Uterus (tissue), 2 donors: ENCODE results near the gene TRO.

Experiments used
- POLR2A ChIP-seq, 2 donors: fragments of 450-650 bp; IDR thresholded peaks; one replicate each; pipeline ENCODE4 v1.6.1; 2016; ENCODE audit warnings: antibody characterized with exemption in 2 of 2, mild to moderate bottlenecking in 1 of 2, moderate library complexity in 1 of 2
- TF ChIP-seq, protein P1 (sequence below), 4 experiments: fragments of 200-600 bp in 2 of 4; fragments of 450-650 bp in 2 of 4; sonication (generic) in 2 of 4; IDR thresholded peaks; one replicate each; pipeline ENCODE4 v1.5.1; 2016 to 2019; ENCODE audit warnings: antibody characterized with exemption in 4 of 4, mild to moderate bottlenecking in 2 of 4, moderate library complexity in 1 of 4

DNA sequence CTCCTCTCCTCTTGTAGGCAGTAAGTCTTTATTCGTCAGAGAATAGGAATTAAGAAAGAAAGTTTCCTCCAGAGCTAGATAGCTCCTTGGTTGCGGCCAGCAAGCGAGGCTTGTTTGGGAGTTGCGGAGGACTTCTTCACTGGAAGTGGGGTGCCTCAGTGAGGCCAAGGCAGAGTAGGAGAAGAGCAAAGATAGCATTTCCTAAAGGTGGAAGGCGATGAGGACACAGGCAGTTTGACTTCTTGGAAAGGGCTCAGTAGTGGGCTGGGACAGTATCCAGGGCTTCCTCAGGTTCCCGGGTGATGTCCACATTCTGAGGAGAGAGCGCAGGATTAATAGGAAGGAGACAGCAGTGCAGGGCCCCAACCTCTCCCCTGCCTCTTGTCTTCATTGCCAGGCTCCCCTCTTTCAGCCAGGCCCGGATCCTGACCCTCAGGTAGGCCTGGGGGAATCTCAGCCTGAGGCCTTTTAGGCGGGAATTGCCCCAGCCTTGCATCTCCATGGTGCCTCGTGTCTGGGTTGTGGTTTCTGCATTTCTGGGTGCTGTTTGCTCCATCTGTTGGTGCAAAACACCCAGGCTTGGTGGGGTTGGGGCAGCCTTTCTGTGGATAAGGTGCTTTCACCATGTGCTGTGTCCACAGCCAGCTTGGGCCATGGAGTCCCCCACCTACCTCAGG lies 12.7 kb downstream of the TRO start:
- TF ChIP-seq, protein P1, sequence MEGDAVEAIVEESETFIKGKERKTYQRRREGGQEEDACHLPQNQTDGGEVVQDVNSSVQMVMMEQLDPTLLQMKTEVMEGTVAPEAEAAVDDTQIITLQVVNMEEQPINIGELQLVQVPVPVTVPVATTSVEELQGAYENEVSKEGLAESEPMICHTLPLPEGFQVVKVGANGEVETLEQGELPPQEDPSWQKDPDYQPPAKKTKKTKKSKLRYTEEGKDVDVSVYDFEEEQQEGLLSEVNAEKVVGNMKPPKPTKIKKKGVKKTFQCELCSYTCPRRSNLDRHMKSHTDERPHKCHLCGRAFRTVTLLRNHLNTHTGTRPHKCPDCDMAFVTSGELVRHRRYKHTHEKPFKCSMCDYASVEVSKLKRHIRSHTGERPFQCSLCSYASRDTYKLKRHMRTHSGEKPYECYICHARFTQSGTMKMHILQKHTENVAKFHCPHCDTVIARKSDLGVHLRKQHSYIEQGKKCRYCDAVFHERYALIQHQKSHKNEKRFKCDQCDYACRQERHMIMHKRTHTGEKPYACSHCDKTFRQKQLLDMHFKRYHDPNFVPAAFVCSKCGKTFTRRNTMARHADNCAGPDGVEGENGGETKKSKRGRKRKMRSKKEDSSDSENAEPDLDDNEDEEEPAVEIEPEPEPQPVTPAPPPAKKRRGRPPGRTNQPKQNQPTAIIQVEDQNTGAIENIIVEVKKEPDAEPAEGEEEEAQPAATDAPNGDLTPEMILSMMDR (IDR thresholded peaks at IDR 0.05) = no peak
- TF ChIP-seq POLR2A (IDR thresholded peaks at IDR 0.05) = no peak
